Stimulated activated naive CD4-positive, alpha-beta T cell (primary cell): ENCODE measurements around the gene ABCC1.
"Not testable (repeated sequence)": the region's sequence is repeated elsewhere in the genome, so short reads cannot be mapped to it uniquely, and the experiment has no call there.

ENCODE experiments used
- DNase-seq, 6 experiments: peaks; one replicate each; lab custom pipeline; 2025; lab: John Stamatoyannopoulos, UW

The ABCC1 gene

DNA sequence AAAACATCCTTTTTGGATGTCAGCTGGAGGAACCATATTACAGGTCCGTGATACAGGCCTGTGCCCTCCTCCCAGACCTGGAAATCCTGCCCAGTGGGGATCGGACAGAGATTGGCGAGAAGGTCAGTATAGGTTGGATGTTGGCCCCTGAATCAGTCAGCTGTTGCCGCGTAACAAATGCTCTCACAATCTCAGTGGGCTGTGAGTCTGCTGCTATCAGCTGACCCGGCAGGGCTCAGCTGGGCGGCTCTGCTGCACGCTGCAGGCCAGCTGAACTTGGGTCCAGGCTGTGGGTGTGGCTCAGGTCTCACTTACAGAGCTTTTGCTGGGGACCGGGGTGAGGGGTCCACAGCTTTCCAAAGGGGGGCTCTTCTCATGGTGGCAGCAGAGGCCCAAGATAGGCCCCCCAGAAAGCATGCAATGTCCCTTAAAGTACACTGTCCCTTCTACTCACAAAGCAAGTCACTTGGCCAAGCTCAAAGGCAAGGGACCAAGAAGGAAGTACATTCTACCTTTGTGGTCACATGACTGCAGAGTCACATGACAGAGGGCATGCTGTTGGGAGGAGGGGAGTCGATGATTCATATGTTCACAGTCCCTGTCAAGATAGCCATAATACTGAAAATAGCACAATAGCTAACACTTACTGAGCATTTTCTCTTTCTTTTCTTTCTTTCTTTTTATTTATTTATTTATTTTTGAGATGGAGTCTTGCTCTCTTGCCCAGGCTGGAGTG lies 134.2 kb downstream of the ABCC1 start:
- DNase-seq = no peak

GRCh38 chr16:16084874-16085273 lies 135.5 kb downstream of the ABCC1 start:
- no peak for DNase-seq

DNA sequence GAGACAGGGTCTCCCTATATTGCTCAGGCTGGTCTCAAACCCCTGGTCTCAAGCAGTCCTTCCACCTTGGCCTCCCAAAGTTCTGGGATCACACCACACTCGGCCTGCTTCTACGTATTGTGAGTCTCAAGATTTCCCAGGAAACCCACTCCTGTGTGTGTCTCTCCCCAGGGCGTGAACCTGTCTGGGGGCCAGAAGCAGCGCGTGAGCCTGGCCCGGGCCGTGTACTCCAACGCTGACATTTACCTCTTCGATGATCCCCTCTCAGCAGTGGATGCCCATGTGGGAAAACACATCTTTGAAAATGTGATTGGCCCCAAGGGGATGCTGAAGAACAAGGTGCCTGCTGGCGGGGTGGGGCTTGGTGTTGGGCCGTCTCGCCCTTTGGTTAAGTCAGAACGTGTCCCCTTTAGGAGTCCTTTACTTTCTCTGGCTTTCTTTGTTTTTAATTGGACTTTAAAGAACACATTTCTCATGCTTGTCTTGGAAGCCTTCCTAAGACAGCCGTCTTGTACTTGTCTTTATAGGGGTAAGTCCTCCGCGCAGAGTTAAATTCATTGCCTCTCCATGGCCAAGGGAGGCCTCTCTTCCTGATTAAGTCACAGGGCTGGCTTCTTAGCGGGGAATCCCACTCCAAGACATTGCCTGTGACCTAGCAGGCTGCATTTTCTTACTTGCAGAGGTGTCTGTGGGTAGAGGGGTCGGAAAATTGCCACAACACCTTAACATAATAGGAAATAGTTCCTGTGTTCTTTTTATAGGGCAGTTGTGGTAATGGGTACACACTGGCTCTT lies 137.4 kb downstream of the ABCC1 start:
- no peak for DNase-seq

DNA sequence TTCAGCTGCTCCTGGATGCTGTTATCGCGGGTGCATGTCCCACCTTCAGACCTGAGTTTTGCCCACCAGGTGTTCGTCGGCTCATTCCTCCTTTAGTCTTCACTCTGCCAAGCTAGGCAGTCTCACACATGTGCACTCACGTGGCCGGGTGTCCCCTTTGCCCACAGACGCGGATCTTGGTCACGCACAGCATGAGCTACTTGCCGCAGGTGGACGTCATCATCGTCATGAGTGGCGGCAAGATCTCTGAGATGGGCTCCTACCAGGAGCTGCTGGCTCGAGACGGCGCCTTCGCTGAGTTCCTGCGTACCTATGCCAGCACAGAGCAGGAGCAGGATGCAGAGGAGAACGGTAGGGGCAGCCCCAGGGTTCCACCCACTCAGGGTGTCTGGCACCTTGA lies 140.8 kb downstream of the ABCC1 start:
- DNase-seq = no peak

DNA sequence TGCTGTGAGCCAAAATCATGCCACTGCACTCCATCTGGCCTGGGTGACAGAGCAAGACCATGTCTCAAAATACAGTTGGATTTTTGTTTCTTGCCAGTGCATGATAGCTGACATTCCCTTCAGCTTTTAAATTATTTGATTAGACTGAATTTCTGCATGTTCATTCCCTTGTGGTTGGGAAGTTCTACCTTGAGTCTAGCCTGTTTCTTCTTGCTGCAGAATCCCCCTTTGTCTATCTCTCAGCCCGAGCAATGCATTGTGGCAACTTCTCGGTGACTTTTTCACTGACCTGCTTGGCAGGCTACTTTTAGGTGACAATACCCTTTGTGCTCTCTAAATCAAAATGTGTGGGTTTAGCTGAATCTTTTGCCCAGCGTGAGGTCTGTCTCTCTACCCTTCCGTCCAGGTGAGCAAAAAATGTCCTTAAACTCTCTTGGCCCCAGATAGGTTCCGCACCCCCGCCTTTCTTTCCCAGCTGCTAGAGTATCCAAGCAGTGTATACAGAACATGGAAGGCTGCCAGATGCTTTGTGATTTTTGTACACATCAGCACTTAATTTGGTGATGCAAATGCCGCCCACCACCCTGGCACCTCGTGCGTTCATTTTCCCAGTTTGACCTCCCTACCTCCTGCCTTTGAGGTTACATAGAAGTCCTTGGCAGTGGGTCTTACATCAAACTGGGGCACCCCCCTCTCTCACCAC lies 143.7 kb downstream of the ABCC1 start:
- DNase-seq = no peak

- no peak for DNase-seq
Measured at GRCh38 chr16:16093628-16094332, 144.4 kb downstream of the ABCC1 start.

- no peak for DNase-seq
Measured at GRCh38 chr16:16095646-16096045, 146.2 kb downstream of the ABCC1 start.

DNA sequence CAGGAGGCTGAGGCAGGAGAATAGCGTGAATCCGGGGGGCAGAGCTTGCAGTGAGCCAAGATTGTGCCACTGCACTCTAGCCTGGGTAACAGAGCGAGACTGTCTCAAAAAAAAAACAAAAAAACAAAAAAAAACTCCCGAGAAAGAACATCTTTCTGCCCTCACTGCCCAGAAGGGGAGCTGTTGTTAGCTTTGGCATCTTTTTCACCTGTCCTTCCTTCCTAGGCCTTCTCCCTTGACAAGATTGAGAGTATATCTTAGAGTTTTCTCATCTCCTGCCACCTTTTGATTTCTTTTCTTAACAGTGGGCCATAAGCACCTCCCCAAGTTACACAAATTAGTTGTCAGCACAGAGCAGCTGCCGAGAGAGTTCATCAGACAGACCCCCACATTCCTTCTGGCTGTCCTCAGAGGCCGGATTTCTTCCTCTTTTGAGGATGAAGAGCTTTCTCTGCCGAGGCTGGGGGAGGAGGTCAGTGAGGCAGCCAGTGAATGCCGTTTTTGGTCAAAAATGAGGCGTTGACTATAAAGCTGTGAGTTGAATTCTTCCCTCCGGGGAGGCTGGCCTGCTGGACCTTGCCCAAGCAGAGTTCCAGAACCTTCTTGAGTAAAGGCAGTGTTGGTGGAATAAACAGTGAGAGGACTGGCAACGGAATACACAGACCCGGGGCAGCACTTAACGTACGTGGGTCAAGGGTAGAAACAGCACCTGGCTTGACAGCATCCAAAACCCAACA lies 146.9 kb downstream of the ABCC1 start:
- no peak for DNase-seq

GRCh38 chr16:16096858-16097213 lies 147.4 kb downstream of the ABCC1 start:
- DNase-seq = no peak

DNA sequence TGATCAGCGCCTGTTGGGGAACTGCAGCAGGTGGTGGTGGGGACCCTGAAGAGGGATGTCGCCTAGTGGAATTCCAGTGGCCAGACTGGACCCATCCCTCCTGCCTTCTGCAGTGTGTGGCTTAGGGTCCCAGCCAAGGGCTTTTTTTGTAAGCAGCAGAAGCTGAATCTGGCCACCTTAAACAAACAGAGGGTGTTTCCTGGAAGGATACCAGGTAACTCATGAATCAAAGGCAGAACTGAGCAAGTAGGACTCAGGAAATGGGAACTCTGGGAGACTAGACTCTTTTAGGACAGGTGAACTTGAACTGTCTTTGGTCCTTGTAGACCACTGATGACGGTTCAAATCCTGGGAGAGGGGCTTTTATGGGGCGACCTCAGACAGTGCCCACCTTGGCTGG lies 149.9 kb downstream of the ABCC1 start:
- no peak for DNase-seq

DNA sequence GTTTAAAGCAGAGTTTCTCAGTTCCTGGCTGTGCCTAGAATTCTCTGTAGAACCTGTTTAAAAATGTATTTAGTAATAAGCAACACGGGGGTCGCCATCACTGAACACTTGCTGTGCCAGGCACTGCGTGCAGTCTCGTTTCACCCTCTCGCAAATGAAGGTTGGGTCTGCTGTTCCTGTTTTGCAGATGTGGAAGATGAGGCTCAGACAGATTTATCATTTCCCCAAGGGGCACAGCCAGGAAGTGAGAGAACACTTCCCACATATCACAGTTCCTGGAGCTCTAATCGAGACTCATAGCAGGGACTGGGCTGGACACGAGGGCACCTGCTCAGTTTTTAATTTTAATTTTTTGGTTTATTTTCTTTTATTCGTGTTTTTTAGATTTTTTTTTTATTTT lies 151.2 kb downstream of the ABCC1 start:
- no peak for DNase-seq

- DNase-seq = no peak
Measured at GRCh38 chr16:16101585-16101984, 152.2 kb downstream of the ABCC1 start.

DNA sequence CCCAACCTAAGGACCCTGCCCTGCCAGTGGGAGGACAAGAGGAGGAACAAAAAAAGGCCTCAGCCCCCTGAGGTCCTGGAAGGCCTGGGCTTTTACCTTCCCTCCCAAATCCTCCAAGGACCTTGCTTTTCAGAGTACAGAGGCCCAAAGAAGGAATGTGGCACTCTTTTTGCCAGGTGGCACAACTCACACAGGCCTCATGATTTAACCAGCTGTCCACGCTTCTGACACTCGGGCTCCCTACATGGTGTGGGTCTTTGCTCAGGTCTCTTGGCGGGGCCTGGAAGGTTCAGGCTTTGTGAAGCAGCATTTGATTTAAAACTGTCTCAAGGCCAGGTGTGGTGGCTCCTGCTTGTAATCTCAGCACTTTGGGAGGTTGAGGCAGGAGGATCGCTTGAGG lies 153.3 kb downstream of the ABCC1 start:
- no peak for DNase-seq

DNA sequence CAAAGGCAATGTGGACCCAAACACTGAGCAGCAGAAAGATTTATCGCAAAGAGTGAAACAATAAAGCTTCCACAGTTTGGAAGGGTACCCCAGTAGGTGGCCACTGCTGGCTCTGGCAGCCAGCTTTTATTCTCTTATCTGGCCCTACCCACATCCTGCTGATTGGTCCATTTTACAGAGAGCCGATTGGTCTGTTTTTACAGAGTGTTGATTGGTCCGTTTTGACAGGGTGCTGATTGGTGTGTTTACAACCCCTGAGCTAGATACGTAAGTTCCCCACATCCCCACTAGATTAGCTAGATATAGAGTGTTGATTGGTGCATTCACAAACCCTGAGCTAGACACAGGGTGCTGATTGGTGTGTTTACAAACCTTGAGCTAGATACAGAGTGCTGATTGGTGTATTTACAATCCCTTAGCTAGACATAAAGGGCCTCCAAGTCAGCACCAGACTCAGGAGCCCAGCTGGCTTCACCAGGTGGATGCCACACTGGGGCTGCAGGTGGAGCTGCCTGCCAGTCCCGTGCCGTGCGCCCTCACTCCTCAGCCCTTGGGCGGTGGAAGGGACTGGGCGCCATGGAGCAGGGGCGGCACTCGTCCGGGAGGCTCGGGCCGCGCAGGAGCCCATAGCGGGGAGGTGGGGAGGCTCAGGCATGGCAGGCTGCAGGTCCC lies 154.9 kb downstream of the ABCC1 start:
- DNase-seq = not testable (repeated sequence)

DNA sequence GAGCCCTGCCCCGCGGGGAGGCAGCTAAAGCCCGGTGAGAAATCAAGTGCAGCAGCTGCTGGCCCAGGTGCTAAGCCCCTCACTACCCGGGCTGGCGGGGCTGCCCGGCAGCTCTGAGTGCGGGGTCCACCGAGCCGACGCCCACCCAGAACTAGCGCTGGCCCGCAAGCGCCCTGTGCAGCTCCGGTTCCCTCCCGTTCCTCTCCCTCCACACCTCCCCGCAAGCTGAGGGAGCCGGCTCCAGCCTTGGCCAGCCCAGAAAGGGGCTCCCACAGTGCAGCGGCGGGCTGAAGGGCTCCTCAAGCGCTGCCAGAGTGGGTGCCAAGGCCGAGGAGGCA lies 155.4 kb downstream of the ABCC1 start:
- DNase-seq = not testable (repeated sequence)

DNA sequence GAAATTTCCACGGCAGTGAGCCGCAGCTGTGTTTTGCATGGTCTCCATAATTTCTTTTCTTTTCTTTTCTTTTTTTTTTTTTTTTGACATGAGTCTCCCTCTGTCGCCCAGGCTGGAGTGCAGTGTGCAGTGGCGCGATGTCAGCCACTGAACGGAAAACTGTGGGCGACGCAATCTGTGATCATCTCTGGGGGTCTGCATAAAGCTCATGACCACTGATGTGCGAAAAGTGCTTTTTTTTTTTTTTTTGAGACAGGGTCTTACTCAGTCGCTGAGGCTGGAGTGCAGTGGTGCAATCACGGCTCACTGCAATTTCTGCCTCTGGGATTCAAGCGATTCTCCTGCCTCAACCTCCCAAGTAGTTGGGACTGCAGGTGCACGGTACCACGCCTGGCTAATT lies 156.2 kb downstream of the ABCC1 start:
- DNase-seq = no peak

DNA sequence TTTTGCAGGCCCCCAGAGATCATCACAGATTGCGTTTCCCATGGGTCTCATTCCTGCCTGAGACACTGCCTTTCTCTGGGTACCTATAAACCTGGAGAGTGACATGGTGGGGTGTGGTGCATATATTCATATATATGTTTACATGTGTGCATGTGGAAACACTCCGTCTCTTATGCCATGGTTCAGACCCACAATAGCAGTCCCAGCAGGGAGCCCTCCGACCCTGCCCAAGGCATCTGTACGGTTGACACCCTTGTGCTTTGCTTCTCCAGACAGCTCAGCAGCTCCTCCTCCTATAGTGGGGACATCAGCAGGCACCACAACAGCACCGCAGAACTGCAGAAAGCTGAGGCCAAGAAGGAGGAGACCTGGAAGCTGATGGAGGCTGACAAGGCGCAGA lies 157.1 kb downstream of the ABCC1 start:
- no peak for DNase-seq

DNA sequence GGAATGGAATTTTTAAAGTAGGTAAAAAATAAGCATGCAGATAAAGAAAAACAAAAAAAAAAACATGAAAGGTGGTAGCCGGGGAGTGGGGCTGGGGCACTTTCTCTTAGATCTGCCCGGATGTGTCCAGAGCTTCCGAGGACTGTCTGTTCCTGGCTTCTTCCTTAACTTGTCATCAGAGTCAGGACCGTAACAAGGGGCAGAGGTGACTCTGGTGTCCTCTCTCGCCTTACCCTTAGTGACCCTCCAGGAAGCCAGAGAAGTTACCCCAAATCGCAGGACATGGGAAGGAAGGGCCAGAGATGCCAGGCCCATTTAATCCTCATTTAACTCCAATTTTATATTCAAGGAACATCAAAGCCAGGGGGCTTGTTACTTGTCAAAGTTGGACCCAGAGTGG lies 158.4 kb downstream of the ABCC1 start:
- no peak for DNase-seq

GRCh38 chr16:16108759-16109158 lies 159.3 kb downstream of the ABCC1 start:
- no peak for DNase-seq

- DNase-seq = no peak
Measured at GRCh38 chr16:16109453-16110110, 160.2 kb downstream of the ABCC1 start.

- no peak for DNase-seq
Measured at GRCh38 chr16:16110111-16110490, 160.7 kb downstream of the ABCC1 start.
